ENCODE data around the gene TRABD2A. TPM values are rescaled to one million over a fixed set of nuclear protein-coding genes. Genes with fewer than 3 reads are reported as not detected.
A peak's percentile ranks its signal among the peaks of the same experiment; 100 is the strongest.

TRABD2A gene
- total RNA-seq, 1 experiment from 2014 or later = 4.2 TPM

GRCh38 chr2:84894758-84895520 is 14.1 kb upstream of the TRABD2A start:
- DNase-seq = no peak
- Histone ChIP-seq H3K4me3 (ENCODE audit: insufficient read depth, low read depth, low read length) (no peak overlapping the region), H3K27me3 (ENCODE audit: control insufficient read depth, insufficient read depth, low read length) (no peaks in the 10 kb centered on the region), H3K36me3 (replicated peaks; ENCODE audit: control insufficient read depth, insufficient read depth, low read length) (no peaks in the 10 kb centered on the region)

DNA sequence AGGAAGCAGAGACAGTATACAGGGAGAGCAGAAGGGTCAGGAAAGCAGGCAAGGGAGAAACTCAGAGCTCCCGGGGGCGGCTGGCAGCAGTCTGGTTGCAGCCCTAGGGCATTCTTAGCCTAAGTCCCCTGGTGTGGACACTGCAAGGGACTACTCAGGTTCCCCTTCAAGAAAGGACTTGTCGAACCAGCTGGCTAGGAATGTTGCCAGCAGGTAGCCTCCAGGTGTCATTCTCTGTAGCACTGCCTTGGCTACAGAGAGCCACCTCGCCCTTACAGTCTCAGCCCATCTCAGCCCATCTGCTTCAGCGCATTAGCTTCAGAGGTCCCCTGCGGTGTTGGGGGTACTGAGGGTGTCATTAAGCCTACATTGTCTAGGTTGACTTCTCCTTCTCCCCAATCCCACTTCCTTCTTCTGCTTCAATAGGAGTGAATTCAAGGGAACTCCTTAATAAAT is 13.3 kb upstream of the TRABD2A start:
- no peak for DNase-seq
- Histone ChIP-seq H3K4me3 (ENCODE audit: insufficient read depth, low read depth, low read length) (no peak overlapping the region), H3K27me3 (ENCODE audit: control insufficient read depth, insufficient read depth, low read length) (no peaks in the 10 kb centered on the region), H3K36me3 (replicated peaks; ENCODE audit: control insufficient read depth, insufficient read depth, low read length) (no peaks in the 10 kb centered on the region)

DNA sequence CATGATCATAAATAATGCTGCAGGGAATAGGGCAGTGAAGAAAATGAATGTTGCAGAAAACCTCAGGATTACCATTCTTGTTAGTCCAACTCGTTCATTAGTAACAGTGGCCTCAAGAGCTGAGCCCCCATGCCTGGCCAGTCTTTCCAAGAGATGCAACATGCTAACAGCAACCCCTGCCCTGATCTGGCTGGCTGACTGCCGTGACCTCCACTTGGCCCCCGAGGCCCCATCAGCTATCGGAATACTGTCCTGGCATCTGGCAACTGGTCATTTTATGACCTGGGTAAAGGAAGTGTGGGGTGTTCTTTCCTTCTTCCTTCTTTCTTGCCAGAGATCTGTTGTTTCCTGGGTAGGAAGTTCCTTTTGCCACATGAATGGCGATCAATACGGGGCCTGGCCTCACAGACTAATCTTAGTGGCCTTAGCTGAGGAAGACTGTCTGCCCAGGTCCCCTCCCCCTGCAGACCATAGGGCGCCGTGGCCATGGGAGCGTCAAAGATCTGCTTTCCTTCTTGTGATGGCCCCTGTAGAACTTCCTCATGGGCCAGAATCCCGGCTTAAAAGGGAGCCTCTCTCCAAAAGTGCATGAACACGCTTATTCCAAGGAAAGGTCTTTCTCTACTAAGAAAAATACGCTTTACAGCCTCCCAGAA is 10.6 kb upstream of the TRABD2A start:
- Histone ChIP-seq H3K27me3 (ENCODE audit: control insufficient read depth, insufficient read depth, low read length) (no peaks in the 10 kb centered on the region; the same call in 1 of the 2 replicates), H3K36me3 (replicated peaks; ENCODE audit: control insufficient read depth, insufficient read depth, low read length) (no peaks in the 10 kb centered on the region), H3K4me3 (ENCODE audit: insufficient read depth, low read depth, low read length) (no peak overlapping the region)
- DNase-seq = no peak

- peaks cover 2% of the 10 kb centered on the region for H3K27me3 ChIP-seq (ENCODE audit: control insufficient read depth, insufficient read depth, low read length)
- DNase-seq = no peak
- no peak overlapping the region for H3K4me3 ChIP-seq (ENCODE audit: insufficient read depth, low read depth, low read length)
- H3K36me3 ChIP-seq (replicated peaks; ENCODE audit: control insufficient read depth, insufficient read depth, low read length) = no peaks in the 10 kb centered on the region
Observed at GRCh38 chr2:84889332-84889731, 8.4 kb upstream of the TRABD2A start.

GRCh38 chr2:84888401-84889276 is 7.8 kb upstream of the TRABD2A start:
- H3K4me3 ChIP-seq (ENCODE audit: insufficient read depth, low read depth, low read length) = no peak overlapping the region
- no peak for DNase-seq
- peaks cover 2% of the 10 kb centered on the region for H3K27me3 ChIP-seq (ENCODE audit: control insufficient read depth, insufficient read depth, low read length)
- H3K36me3 ChIP-seq (replicated peaks; ENCODE audit: control insufficient read depth, insufficient read depth, low read length) = no peaks in the 10 kb centered on the region

DNA sequence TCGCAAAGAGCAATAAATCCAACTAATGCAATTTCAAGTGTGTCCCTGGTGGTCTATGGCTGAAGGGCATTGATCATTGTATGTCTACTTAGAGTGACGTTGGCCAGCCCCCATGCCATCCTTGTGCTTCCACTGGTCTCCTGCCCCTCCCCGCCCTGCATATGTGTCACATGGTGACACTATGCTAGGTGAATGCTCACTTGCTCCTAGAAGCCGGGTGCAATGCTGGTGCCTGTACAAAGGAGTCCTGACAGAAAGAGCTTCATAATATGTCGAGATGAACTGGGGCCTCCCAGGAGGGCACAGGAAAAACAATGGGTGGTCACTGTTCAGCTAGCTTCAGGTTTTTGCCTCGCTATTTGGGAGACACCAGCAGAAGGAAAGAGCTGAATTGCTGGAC is 5.9 kb upstream of the TRABD2A start:
- DNase-seq = no peak
- Histone ChIP-seq H3K36me3 (replicated peaks; ENCODE audit: control insufficient read depth, insufficient read depth, low read length) (no peaks in the 10 kb centered on the region), H3K27me3 (ENCODE audit: control insufficient read depth, insufficient read depth, low read length) (peaks cover 5% of the 10 kb centered on the region), H3K4me3 (ENCODE audit: insufficient read depth, low read depth, low read length) (no peak overlapping the region)

GRCh38 chr2:84885111-84885510 is 4.2 kb upstream of the TRABD2A start:
- Histone ChIP-seq H3K4me3 (ENCODE audit: insufficient read depth, low read depth, low read length) (no peak overlapping the region), H3K36me3 (replicated peaks; ENCODE audit: control insufficient read depth, insufficient read depth, low read length) (no peaks in the 10 kb centered on the region), H3K27me3 (ENCODE audit: control insufficient read depth, insufficient read depth, low read length) (peaks cover 20% of the 10 kb centered on the region)
- no peak for DNase-seq

DNA sequence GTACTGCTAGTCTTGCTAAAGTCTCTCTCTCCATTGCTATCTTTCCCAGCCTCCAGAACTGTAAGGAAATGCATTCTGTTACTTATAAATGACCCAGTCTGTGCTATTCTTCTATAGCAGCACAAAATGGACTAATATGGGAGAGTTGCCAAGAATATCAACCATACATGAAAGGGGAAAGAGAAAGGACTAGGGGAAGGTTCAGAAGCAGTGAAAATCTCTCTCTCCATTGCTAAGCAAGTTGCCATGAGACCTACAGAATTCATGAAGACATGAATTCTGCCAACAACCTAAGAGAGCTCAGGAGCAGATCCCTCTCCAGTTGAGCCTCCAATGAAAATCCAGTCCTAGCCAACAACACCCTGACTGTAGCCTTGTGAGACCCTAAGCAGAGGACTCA is 3.6 kb upstream of the TRABD2A start:
- Histone ChIP-seq H3K27me3 (ENCODE audit: control insufficient read depth, insufficient read depth, low read length) (peaks cover 27% of the 10 kb centered on the region), H3K4me3 (ENCODE audit: insufficient read depth, low read depth, low read length) (no peak overlapping the region), H3K36me3 (replicated peaks; ENCODE audit: control insufficient read depth, insufficient read depth, low read length) (no peaks in the 10 kb centered on the region)
- DNase-seq = no peak

GRCh38 chr2:84882775-84883550 is 2.1 kb upstream of the TRABD2A start:
- DNase-seq = no peak
- H3K27me3 ChIP-seq (ENCODE audit: control insufficient read depth, insufficient read depth, low read length) = peaks cover 41% of the 10 kb centered on the region
- no peaks in the 10 kb centered on the region for H3K36me3 ChIP-seq (replicated peaks; ENCODE audit: control insufficient read depth, insufficient read depth, low read length)
- no peak overlapping the region for H3K4me3 ChIP-seq (ENCODE audit: insufficient read depth, low read depth, low read length)

DNA sequence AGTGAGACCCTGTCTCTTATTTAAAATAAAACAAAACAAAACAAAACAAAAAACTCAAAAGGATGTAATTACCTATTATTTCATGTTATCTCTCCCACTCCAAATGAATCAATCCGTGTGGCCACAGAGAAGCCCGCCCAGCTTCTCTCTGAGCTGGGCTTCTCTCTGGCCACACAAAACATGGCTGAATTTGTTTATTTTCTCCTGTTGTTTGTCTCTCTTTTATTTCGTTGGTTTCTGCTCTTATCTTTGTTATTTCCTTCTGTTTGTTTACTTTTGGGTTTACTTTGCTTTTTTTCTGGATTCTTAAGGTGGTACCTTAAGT is 1.5 kb upstream of the TRABD2A start:
- no peak overlapping the region for H3K4me3 ChIP-seq (ENCODE audit: insufficient read depth, low read depth, low read length)
- no peaks in the 10 kb centered on the region for H3K36me3 ChIP-seq (replicated peaks; ENCODE audit: control insufficient read depth, insufficient read depth, low read length)
- H3K27me3 ChIP-seq (ENCODE audit: control insufficient read depth, insufficient read depth, low read length) = peaks cover 46% of the 10 kb centered on the region
- no peak for DNase-seq

GRCh38 chr2:84881581-84882413 is 913 bp upstream of the TRABD2A start:
- no peaks in the 10 kb centered on the region for H3K36me3 ChIP-seq (replicated peaks; ENCODE audit: control insufficient read depth, insufficient read depth, low read length)
- peak overlapping the region; percentile 60 for H3K4me3 ChIP-seq (ENCODE audit: insufficient read depth, low read depth, low read length)
- peaks cover 48% of the 10 kb centered on the region for H3K27me3 ChIP-seq (ENCODE audit: control insufficient read depth, insufficient read depth, low read length)
- peak; percentile 66 for DNase-seq

DNA sequence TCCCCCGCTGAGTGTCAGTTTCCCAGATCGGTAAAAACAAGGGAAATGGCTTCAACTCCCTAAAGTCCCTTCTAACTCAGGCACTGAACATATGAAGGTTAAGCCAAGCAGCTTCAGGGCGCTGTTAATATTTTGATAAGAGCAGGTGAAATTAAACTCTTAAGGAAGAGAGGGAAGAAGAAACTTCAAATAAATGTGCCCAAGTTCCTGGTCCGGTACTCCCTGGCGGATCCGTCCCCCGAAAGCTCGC is 564 bp downstream of the TRABD2A start:
- Histone ChIP-seq H3K36me3 (replicated peaks; ENCODE audit: control insufficient read depth, insufficient read depth, low read length) (no peaks in the 10 kb centered on the region), H3K4me3 (ENCODE audit: insufficient read depth, low read depth, low read length) (peak overlapping the region; percentile 60), H3K27me3 (ENCODE audit: control insufficient read depth, insufficient read depth, low read length) (peaks cover 51% of the 10 kb centered on the region)
- DNase-seq = no peak

GRCh38 chr2:84879584-84880394 is 1.1 kb downstream of the TRABD2A start:
- Histone ChIP-seq H3K27me3 (ENCODE audit: control insufficient read depth, insufficient read depth, low read length) (peaks cover 51% of the 10 kb centered on the region), H3K4me3 (ENCODE audit: insufficient read depth, low read depth, low read length) (peak overlapping the region; percentile 60), H3K36me3 (replicated peaks; ENCODE audit: control insufficient read depth, insufficient read depth, low read length) (no peaks in the 10 kb centered on the region)
- DNase-seq = peak; percentile 60

Measured in H7 (cell line).